Fibroblast of the aortic adventitia (primary cell): ENCODE data around the gene ZBTB24. TPM values are rescaled to one million over a fixed set of nuclear protein-coding genes. Genes with fewer than 3 reads are reported as not detected.

Experiments used
- DNase-seq: peaks from one replicate; pipeline ENCODE4 v3.0.0-alpha.2; 2010; ENCODE audit warnings: low read depth
- H3K4me3 ChIP-seq: 2 replicates; pipeline ENCODE4 v1.5.1; 2011; ENCODE audit warnings: low read depth, mild to moderate bottlenecking, control low read depth, low read length, moderate library complexity
- total RNA-seq: library from RNA; depleted of rRNA; stranded (reverse); fragments of >200 nt; gene quantifications from 2 replicates; pipeline ENCODE4 v1.2.3, GENCODE V29; 2012; ENCODE audit warnings: low replicate concordance
- TF ChIP-seq, protein P1 (sequence below): IDR thresholded peaks from 2 replicates; pipeline ENCODE4 v1.5.1; 2011; ENCODE audit warnings: mild to moderate bottlenecking, low read length, control low read depth, inconsistent platforms; ENCODE audit not compliant: insufficient read depth

Gene ZBTB24
- total RNA-seq, 1 donor, result 9.8 TPM

DNA sequence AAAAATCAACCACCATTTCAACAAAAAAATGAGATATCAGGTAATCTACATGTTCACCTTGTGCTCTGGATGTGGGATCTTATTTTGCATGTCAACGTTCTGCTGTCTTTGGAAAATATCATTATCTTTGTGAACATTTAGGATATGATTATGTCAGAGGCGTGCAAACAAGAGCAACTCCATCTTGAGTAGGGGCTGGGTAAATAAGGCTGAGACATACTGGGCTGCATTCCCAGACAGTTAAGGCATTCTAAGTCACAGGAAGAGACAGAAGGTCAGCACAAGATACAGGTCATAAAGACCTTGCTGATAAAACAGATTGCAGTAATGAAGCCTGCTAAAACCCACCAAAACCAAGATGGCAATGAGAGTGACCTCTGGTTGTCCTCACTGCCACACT, 28.8 kb upstream of the ZBTB24 start:
- DNase-seq, result no peak
- no peak overlapping the region for H3K4me3 ChIP-seq
- TF ChIP-seq, protein P1, sequence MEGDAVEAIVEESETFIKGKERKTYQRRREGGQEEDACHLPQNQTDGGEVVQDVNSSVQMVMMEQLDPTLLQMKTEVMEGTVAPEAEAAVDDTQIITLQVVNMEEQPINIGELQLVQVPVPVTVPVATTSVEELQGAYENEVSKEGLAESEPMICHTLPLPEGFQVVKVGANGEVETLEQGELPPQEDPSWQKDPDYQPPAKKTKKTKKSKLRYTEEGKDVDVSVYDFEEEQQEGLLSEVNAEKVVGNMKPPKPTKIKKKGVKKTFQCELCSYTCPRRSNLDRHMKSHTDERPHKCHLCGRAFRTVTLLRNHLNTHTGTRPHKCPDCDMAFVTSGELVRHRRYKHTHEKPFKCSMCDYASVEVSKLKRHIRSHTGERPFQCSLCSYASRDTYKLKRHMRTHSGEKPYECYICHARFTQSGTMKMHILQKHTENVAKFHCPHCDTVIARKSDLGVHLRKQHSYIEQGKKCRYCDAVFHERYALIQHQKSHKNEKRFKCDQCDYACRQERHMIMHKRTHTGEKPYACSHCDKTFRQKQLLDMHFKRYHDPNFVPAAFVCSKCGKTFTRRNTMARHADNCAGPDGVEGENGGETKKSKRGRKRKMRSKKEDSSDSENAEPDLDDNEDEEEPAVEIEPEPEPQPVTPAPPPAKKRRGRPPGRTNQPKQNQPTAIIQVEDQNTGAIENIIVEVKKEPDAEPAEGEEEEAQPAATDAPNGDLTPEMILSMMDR, result no peak

DNA sequence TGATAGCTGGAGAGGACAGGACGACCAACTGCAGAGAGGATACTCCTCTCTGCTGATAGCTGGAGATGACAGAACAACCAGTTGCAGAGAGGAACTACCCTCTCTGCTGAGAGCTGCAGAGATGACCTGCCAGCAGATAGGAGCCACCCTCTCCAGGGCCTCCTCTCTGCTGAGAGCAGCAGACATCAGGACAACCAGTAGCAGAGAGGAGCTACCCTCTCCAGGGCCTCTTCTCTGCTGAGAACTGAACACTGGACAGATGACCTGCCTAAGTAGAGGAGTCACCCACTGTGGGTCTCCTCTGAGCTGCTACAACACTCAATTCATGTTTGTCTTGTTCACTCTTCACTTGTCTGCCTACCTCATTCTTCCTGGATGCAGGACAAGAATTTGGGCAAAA, 27.3 kb upstream of the ZBTB24 start:
- TF ChIP-seq, protein P1, result no peak
- no peak for DNase-seq
- H3K4me3 ChIP-seq, result no peak overlapping the region

DNA sequence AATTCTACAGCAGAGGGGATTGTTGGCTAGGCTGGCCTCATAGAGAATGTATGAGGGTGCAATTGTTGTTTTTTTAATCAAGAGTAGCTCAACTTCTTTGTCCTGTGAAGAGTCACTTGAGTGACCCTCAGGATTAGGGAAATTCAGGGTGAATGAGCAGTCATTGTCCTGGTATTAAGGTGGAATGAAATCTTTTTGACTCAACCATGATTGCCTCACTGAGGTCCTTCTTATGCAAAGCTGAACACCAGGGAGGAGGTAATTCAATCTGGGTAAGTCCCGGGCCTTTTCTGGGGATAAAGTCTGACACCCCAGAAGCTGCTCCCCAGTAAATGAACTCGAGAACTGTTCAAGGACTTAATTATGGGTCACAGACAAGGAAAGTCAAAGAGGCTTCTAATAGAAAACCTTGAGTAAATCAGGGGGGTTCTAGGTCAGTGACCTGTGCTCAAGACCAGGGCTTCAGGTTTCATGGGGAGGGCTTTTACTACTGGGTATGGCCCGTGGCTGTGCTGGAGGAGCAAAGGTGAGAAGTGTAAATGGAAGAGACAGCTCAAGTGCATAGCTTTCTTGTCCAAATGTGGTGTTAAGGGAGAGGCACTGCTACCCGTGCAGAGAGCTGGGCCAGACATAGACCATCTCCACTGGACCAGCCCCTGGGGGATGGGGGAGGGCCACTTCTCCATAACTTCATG, 25.3 kb upstream of the ZBTB24 start:
- TF ChIP-seq, protein P1, result no peak
- DNase-seq, result no peak
- no peak overlapping the region for H3K4me3 ChIP-seq

DNA sequence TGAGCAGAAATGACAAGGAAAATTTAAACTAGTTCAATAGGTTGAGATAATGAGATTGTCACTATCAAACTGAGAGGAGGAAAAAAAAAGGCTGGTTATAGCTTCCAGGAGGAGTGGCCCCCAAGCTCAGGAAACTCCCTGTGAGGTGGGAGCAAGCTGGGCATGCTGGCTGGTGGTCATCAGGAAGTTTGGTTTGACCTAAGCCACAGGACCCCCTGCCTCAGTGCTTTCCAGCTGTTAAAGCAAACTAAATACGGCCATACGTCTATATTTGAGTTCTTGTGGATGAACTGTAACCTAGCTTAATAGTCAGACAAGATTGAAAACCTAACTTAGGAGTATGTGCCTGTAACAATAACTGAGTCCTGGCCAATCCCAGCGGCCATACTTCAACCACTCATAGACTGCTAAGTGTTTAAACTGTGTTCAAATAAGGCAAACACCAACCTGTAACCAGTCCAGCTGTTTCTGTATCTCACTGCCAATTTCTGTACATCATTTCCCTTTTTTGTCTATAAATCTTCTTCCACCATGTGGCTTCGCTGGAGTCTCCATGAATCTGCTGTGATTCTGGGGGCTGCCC, 24.6 kb upstream of the ZBTB24 start:
- no peak for DNase-seq
- TF ChIP-seq, protein P1, result no peak
- H3K4me3 ChIP-seq, result no peak overlapping the region

DNA sequence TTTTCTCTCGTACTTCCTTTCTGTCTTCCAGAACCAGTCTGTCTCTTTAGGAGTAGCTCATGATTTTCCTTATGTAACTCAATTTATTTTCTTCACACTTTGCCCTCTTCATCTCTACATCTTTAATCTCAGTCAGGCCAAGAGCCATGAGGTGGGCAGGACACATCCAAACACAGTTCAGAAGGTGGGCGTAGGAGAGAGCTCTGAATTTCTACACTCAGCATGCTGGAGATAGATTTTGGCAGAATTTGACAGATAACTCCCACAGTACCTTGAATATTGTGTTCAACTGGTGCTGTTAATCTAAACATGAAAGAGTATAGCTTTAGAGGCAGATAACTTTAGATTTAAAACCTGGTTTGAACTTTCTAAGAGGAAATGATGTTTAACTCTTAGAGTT, 23.8 kb upstream of the ZBTB24 start:
- no peak for DNase-seq
- TF ChIP-seq, protein P1, result no peak
- H3K4me3 ChIP-seq, result no peak overlapping the region

DNA sequence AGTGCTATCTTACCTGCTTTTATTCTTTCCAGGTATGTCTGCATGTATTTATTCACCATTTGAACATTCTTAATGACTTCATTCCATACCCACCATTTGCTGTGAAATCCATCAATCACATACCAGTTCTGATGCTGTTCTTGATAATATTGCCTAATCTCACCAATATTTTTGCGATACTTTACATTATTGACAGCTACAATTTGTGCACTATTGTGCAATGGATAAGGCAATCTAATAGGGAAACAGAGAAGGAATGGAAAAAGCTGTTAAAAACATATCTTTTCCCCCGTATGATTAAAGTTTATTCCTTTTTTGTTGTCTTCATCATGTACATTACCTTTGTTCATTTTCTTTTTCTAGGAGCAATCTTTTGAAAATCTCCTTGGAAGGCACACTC, 23.3 kb upstream of the ZBTB24 start:
- TF ChIP-seq, protein P1, result no peak
- DNase-seq, result no peak

More for the DNA sequence above, 23.3 kb upstream of the ZBTB24 start:
- no peak overlapping the region for H3K4me3 ChIP-seq
